Left lung (tissue), 10 donors: ENCODE data around the gene PPIA. TPM values are rescaled to one million over a fixed set of nuclear protein-coding genes. Genes with fewer than 3 reads are reported as not detected.

Source experiments
- ATAC-seq: fragments of 200-7000 bp; cut with Tn5 transposase; one replicate; pipeline ENCODE4 v1.9.1; 2020; ENCODE audit warnings: moderate library complexity
- DNase-seq, 4 donors: peaks; one replicate each; pipeline ENCODE4 v3.0.0-alpha.2; 2013 to 2020
- H3K27ac ChIP-seq, 2 donors: fragments of 200-600 bp; sonication (generic) in 1 of 2; one replicate each; pipeline versions ENCODE4 v1.5.0 to v1.8.0; 2020 to 2021
- H3K27me3 ChIP-seq, 2 donors: fragments of 200-600 bp; sonication (generic) in 1 of 2; one replicate each; pipeline versions ENCODE4 v1.5.0 to v1.8.0; 2020 to 2021
- H3K36me3 ChIP-seq, 2 donors: fragments of 200-600 bp; sonication (generic) in 1 of 2; one replicate each; pipeline versions ENCODE4 v1.5.0 to v1.8.0; 2020 to 2021
- H3K4me1 ChIP-seq, 2 donors: fragments of 200-600 bp; one replicate each; pipeline ENCODE4 v1.8.0; 2021
- H3K4me3 ChIP-seq, 2 donors: fragments of 200-600 bp; sonication (generic) in 1 of 2; one replicate each; pipeline versions ENCODE4 v1.5.0 to v1.8.0; 2020 to 2021; ENCODE audit warnings: mild to moderate bottlenecking in 1 of 2
- H3K9me3 ChIP-seq, 2 donors: fragments of 200-600 bp; sonication (generic) in 1 of 2; one replicate each; pipeline versions ENCODE4 v1.5.0 to v1.8.0; 2020 to 2021
- intact Hi-C, 2 donors: fragments of 100-400 bp; cut with DNase I; formaldehyde crosslinking; loops; one replicate each; pipeline versions ENCODE4 v1.11.2 to v1.14.2; 2022
- polyA plus RNA-seq, 6 donors: library from polyadenylated mRNA; unstranded; fragments of 120-200 nt; gene quantifications; one replicate each; pipeline ENCODE4 v1.2.1, GENCODE V29; 2013; ENCODE audit not compliant: insufficient read length in 6 of 6
- total RNA-seq, 2 donors: library from RNA; stranded (reverse); fragmentation: NEBNext Ultra II Directional; extraction: Animal tissue kit (Norgen Biotek cat#: 25700); gene quantifications; one replicate each; pipeline ENCODE4 v1.2.1, GENCODE V29; 2021
- TF ChIP-seq, protein P1 (sequence below), 2 donors: fragments of 200-600 bp; sonication (generic) in 1 of 2; IDR thresholded peaks; one replicate each; pipeline versions ENCODE4 v1.5.0 to v1.8.0; 2021; ENCODE audit warnings: antibody characterized with exemption in 2 of 2
- donor health status: DM: no; HTN: yes; CAD: no.
- donor health status: DM: no; HTN: no; CAD: no.

PPIA gene
- total and polyA plus RNA-seq, 8 donors: 1,038 to 1,630 (median 1,098) TPM

DNA sequence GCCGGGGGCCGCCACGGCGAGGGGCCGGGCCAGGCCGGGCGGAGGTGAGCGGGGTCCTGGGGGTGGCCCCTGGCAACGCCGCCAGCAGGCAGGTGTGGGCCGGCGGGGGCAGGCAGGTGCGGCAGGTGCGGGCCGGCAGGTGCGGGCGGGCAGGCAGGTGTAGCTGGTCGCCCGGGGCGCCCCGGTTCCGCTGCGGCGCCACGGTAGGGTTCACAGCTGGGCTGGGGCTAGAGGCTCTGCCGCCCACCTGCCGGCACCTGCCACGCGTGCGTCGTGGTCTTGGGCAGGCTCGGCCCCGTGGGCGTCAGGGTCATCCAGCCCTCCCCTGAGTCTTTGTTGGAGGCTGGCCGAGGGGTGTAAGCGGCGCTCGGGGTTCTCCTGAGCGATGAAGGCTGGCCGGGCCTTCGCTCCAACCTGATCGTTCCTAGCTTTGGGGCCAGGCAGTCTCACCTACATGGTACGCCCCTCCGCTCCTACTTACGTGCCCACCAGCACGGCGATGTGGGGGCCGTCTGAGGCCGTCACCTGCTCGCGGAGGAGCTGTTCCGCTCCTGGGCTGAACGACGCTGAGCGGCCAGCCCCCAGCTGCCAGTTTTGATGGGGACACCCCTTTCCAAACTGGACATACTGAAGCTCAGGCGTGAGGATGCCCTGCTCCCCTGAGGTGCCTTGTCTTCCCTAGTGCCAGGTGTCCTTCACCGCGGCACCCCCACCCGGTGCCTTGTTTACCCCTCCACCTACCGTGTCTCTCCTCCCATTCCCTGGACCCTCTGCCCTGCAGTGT lies 47.3 kb upstream of the PPIA start:
- H3K4me3 ChIP-seq: peak overlapping the region; percentile 89 to 90
- no peaks in the 10 kb centered on the region for H3K27me3 ChIP-seq
- no peaks in the 10 kb centered on the region for H3K9me3 ChIP-seq
- H3K27ac ChIP-seq: peak overlapping the region; percentile 44 to 95
- TF ChIP-seq, protein P1, sequence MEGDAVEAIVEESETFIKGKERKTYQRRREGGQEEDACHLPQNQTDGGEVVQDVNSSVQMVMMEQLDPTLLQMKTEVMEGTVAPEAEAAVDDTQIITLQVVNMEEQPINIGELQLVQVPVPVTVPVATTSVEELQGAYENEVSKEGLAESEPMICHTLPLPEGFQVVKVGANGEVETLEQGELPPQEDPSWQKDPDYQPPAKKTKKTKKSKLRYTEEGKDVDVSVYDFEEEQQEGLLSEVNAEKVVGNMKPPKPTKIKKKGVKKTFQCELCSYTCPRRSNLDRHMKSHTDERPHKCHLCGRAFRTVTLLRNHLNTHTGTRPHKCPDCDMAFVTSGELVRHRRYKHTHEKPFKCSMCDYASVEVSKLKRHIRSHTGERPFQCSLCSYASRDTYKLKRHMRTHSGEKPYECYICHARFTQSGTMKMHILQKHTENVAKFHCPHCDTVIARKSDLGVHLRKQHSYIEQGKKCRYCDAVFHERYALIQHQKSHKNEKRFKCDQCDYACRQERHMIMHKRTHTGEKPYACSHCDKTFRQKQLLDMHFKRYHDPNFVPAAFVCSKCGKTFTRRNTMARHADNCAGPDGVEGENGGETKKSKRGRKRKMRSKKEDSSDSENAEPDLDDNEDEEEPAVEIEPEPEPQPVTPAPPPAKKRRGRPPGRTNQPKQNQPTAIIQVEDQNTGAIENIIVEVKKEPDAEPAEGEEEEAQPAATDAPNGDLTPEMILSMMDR (IDR thresholded peaks at IDR 0.05): no peak
- peaks cover 25 to 38% of the 10 kb centered on the region in 2 donors for H3K4me1 ChIP-seq
- ATAC-seq (peak; percentile 1), DNase-seq (no peak)
- no peaks in the 10 kb centered on the region for H3K36me3 ChIP-seq
- intact Hi-C loops: no loop called here

DNA sequence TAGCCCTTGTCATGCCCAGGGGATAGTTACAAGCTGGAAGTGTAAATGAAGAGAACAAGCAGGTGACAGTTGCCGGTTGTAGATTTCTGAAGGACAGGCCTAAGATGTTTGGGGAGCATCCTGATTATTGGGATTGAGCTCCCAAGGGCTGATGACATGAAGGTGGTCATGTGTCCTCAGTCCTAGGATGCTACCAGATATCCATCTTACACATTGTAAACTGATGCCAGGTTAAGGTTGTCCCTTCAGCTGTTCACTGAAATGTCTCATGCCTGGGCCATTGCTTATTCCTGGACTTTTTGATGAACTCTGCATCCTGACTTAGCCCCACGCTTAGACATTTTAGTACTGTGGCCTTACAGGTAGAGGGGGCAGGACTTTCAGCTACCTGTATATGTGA lies 46.5 kb upstream of the PPIA start:
- peaks cover 25 to 47% of the 10 kb centered on the region in 2 donors for H3K4me1 ChIP-seq
- ATAC-seq (no peak), DNase-seq (no peak)
- no peaks in the 10 kb centered on the region for H3K9me3 ChIP-seq
- H3K27me3 ChIP-seq: no peaks in the 10 kb centered on the region
- intact Hi-C loops: no loop called here
- peak overlapping the region in 1 of 2 donors; percentile 89 for H3K4me3 ChIP-seq
- TF ChIP-seq, protein P1 (IDR thresholded peaks at IDR 0.05): no peak
- no peaks in the 10 kb centered on the region for H3K36me3 ChIP-seq
- no peak overlapping the region for H3K27ac ChIP-seq

DNA sequence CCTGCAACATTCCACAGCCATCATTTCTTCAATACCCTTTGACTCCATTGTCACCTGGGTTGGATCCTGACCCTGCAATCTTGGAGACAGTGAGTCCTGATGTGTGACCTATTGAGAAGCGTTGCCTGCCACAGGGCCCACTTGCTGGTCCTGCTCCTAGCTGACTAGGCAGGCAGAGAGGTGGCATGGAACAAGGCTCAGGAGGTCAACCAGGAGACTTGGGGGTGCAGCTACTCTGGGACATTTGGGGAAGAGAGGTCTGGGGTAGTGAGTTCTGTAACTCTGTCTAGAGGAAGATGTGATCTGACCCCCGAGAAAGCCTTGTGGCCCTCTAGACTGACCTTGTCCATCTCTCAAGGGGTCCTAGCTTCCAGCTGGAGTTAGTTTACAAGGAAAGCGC lies 46.1 kb upstream of the PPIA start:
- no peaks in the 10 kb centered on the region for H3K9me3 ChIP-seq
- TF ChIP-seq, protein P1 (IDR thresholded peaks at IDR 0.05): no peak
- ATAC-seq (no peak), DNase-seq (no peak)
- H3K27ac ChIP-seq: peak overlapping the region in 1 of 2 donors; percentile 39
- H3K4me3 ChIP-seq: peak overlapping the region in 1 of 2 donors; percentile 89
- no peaks in the 10 kb centered on the region for H3K36me3 ChIP-seq
- no peaks in the 10 kb centered on the region for H3K27me3 ChIP-seq
- intact Hi-C loops: no loop called here
- H3K4me1 ChIP-seq: peaks cover 28 to 51% of the 10 kb centered on the region in 2 donors

GRCh38 chr7:44750921-44751571 lies 45.4 kb upstream of the PPIA start:
- H3K4me1 ChIP-seq: peaks cover 34 to 57% of the 10 kb centered on the region in 2 donors
- ATAC-seq (no peak), DNase-seq (no peak)
- no peaks in the 10 kb centered on the region for H3K27me3 ChIP-seq
- intact Hi-C loops: no loop called here
- H3K9me3 ChIP-seq: no peaks in the 10 kb centered on the region
- TF ChIP-seq, protein P1 (IDR thresholded peaks at IDR 0.05): no peak
- no peaks in the 10 kb centered on the region for H3K36me3 ChIP-seq
- peak overlapping the region; percentile 7 to 39 for H3K27ac ChIP-seq
- H3K4me3 ChIP-seq: peak overlapping the region in 1 of 2 donors; percentile 89

GRCh38 chr7:44752822-44753221 lies 43.7 kb upstream of the PPIA start:
- Histone ChIP-seq H3K27ac (no peak overlapping the region), H3K36me3 (peaks cover 0 to 18% of the 10 kb centered on the region in 2 donors), H3K27me3 (no peaks in the 10 kb centered on the region), H3K9me3 (no peaks in the 10 kb centered on the region), H3K4me1 (peaks cover 40 to 71% of the 10 kb centered on the region in 2 donors), H3K4me3 (no peak overlapping the region)
- no peak for ATAC-seq
- intact Hi-C loops: no loop called here
- DNase-seq: no peak
- TF ChIP-seq, protein P1 (IDR thresholded peaks at IDR 0.05): no peak
